ENCODE measurements around the gene SNAI3.

GRCh38 chr16:88721815-88722755 is 35.8 kb upstream of the SNAI3 start:
- TF ChIP-seq CTCF (IDR thresholded peaks at IDR 0.05) (no peak), POLR2A (IDR thresholded peaks at IDR 0.05) (no peak)

Data from esophagus squamous epithelium (tissue), 4 donors.